Measurements from ENCODE around the gene ESRRA. TPM values are rescaled to one million over a fixed set of nuclear protein-coding genes. Genes with fewer than 3 reads are reported as not detected.

Gene ESRRA
- polyA plus RNA-seq, 1 donor from 2014 or later, result 29.0 TPM

- TF ChIP-seq MXI1 (conservative IDR thresholded peaks at IDR 0.05; ENCODE audit: poor library complexity, severe bottlenecking) (no peak), CTCF (IDR thresholded peaks at IDR 0.05; ENCODE audit: poor library complexity, severe bottlenecking) (no peak), EP300 (conservative IDR thresholded peaks at IDR 0.05; ENCODE audit: poor library complexity, severe bottlenecking) (no peak), TAF1 (IDR thresholded peaks at IDR 0.05; ENCODE audit: low read depth) (no peak), POLR2AphosphoS5 (IDR thresholded peaks at IDR 0.05) (no peak), RAD21 (conservative IDR thresholded peaks at IDR 0.05) (no peak), EZH2 (IDR thresholded peaks at IDR 0.05; ENCODE audit: borderline replicate concordance, insufficient read depth, low read length, poor library complexity, severe bottlenecking) (no peak), REST (IDR thresholded peaks at IDR 0.05; ENCODE audit: borderline replicate concordance) (no peak), SMC3 (conservative IDR thresholded peaks at IDR 0.05; ENCODE audit: poor library complexity) (no peak)
- Histone ChIP-seq H3K27me3 (ENCODE audit: insufficient read depth, low read depth, low read length) (no peaks in the 10 kb centered on the region), H3K4me2 (ENCODE audit: low read length) (no peak overlapping the region), H3K4me3 (ENCODE audit: low read length) (no peak overlapping the region), H3K27ac (ENCODE audit: low read length) (no peak overlapping the region), H3K79me2 (replicated peaks; ENCODE audit: insufficient read depth, low read length) (no peaks in the 10 kb centered on the region), H2AFZ (ENCODE audit: low read depth, low read length) (no peak overlapping the region), H3K9me2 (ENCODE audit: insufficient read depth, low read length) (no peaks in the 10 kb centered on the region), H3K9me3 (ENCODE audit: low read length) (no peaks in the 10 kb centered on the region), H3K36me3 (ENCODE audit: insufficient read depth, low read length) (no peaks in the 10 kb centered on the region), H4K20me1 (ENCODE audit: insufficient read depth) (no peaks in the 10 kb centered on the region), H3F3A (ENCODE audit: insufficient read depth, low read length, poor library complexity, severe bottlenecking) (no peaks in the 10 kb centered on the region), H3K9ac (ENCODE audit: low read length) (no peak overlapping the region)
These were observed 59.6 kb downstream of the ESRRA start for GRCh38 chr11:64364911-64365310.

Small RNA genes lying within 50 kb of the gene (small RNA-seq; reads per million reads assigned to genes)
- gene MIR7155, result 0 reads per million in 3 experiments
- gene RF00019, result 0 to 1.2 (median 0) reads per million in 3 experiments

Other genes with a start within 250 kb of the ESRRA start
- 19.9 and 30.8 TPM in 2 replicates for gene MACROD1, start 139.4 kb upstream of the ESRRA start, polyA plus RNA-seq
- 161 and 174 TPM in 2 replicates for gene STIP1, start 119.4 kb upstream of the ESRRA start, polyA plus RNA-seq
- 0.89 TPM in 1 of 2 replicates, not detected in the other for gene FERMT3, start 98.8 kb upstream of the ESRRA start, polyA plus RNA-seq
- 67.2 and 75.8 TPM in 2 replicates for gene TRPT1, start 79.3 kb upstream of the ESRRA start, polyA plus RNA-seq
- gene NUDT22, start 79.2 kb upstream of the ESRRA start, polyA plus RNA-seq, result 47.3 and 62.1 TPM in 2 replicates
- gene DNAJC4, start 75.0 kb upstream of the ESRRA start, polyA plus RNA-seq, result 20.3 and 23.9 TPM in 2 replicates
- gene VEGFB, start 70.9 kb upstream of the ESRRA start, polyA plus RNA-seq, result 4.8 and 6.1 TPM in 2 replicates
- gene FKBP2, start 64.4 kb upstream of the ESRRA start, polyA plus RNA-seq, result 36.9 and 47.4 TPM in 2 replicates
- 400 and 475 TPM in 2 replicates for gene PPP1R14B, start 58.6 kb upstream of the ESRRA start, polyA plus RNA-seq
- 2.1 and 3.4 TPM in 2 replicates for gene PLCB3, start 54.0 kb upstream of the ESRRA start, polyA plus RNA-seq
- 219 and 228 TPM in 2 replicates for gene BAD, start 20.9 kb upstream of the ESRRA start, polyA plus RNA-seq
- gene GPR137, start 19.7 kb upstream of the ESRRA start, polyA plus RNA-seq, result 34.1 and 40.1 TPM in 2 replicates
- gene KCNK4, start 14.2 kb upstream of the ESRRA start, polyA plus RNA-seq, result 0.60 and 1.0 TPM in 2 replicates
- 3.4 TPM in 1 of 2 replicates, not detected in the other for gene CATSPERZ, start 5.2 kb upstream of the ESRRA start, polyA plus RNA-seq
- 278 and 335 TPM in 2 replicates for gene TRMT112, start 12.0 kb downstream of the ESRRA start, polyA plus RNA-seq
- 452 and 489 TPM in 2 replicates for gene PRDX5, start 12.6 kb downstream of the ESRRA start, polyA plus RNA-seq
- gene CCDC88B, start 34.7 kb downstream of the ESRRA start, polyA plus RNA-seq, result 1.3 and 5.4 TPM in 2 replicates
- gene RPS6KA4, start 53.6 kb downstream of the ESRRA start, polyA plus RNA-seq, result 16.7 and 24.6 TPM in 2 replicates